Measurements from ENCODE around the gene ATXN10.

The ATXN10 gene

GRCh38 chr22:45783021-45783420 lies 111.4 kb downstream of the ATXN10 start:
- no peak for DNase-seq (ENCODE audit: low read depth)
- no peak for TF ChIP-seq CTCF (conservative IDR thresholded peaks at IDR 0.05; ENCODE audit: low read depth, low read length)
- no peak overlapping the region for H3K4me3 ChIP-seq (ENCODE audit: low read length)

DNA sequence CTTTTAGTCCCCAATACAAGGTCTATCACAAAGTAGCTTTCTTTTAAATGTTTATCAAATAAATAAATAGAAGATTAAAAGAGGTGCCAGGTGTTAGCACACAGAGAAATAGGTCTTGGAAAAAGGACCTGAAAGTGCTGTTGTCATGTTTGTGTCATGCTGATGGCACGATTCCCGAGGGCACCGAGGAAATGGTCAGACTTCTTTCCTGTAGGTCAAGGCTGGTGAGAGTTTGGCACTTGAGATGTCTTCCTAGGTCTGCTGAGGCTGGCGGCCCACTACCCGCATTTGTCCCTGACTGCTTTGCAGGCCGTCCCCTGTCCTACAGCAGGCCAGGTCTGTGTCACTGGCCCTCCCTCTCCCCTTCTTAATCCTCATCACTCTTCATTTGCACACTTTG lies 112.1 kb downstream of the ATXN10 start:
- H3K4me3 ChIP-seq (ENCODE audit: low read length): no peak overlapping the region
- no peak for DNase-seq (ENCODE audit: low read depth)
- TF ChIP-seq CTCF (conservative IDR thresholded peaks at IDR 0.05; ENCODE audit: low read depth, low read length): no peak

- H3K4me3 ChIP-seq (ENCODE audit: low read length): no peak overlapping the region
- no peak for DNase-seq (ENCODE audit: low read depth)
- TF ChIP-seq CTCF (conservative IDR thresholded peaks at IDR 0.05; ENCODE audit: low read depth, low read length): no peak
Observed at GRCh38 chr22:45784357-45785277, 113.0 kb downstream of the ATXN10 start.

DNA sequence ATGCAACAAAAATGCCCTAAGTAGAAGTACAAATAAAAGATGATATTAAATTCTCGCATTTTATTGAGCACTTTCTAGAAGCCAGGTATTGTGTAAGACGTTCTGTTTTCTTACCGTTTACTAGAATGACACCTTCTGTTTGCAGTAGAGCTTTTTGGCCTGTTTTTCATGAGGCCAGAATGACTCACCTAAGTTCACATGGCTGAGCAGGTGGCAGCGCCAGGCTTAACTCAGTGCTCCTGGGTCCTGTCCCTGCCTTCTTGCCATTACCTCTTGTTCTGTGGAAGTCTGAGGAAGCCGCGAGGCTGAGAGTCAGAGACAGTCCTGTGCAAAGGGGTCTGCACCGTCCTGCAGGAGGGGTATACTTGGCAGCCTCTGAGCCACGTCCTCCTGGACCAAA lies 113.8 kb downstream of the ATXN10 start:
- H3K4me3 ChIP-seq (ENCODE audit: low read length): no peak overlapping the region
- TF ChIP-seq CTCF (conservative IDR thresholded peaks at IDR 0.05; ENCODE audit: low read depth, low read length): no peak
- DNase-seq (ENCODE audit: low read depth): peak; percentile 71

GRCh38 chr22:45786726-45787125 lies 115.1 kb downstream of the ATXN10 start:
- TF ChIP-seq CTCF (conservative IDR thresholded peaks at IDR 0.05; ENCODE audit: low read depth, low read length): no peak
- no peak overlapping the region for H3K4me3 ChIP-seq (ENCODE audit: low read length)
- DNase-seq (ENCODE audit: low read depth): no peak

DNA sequence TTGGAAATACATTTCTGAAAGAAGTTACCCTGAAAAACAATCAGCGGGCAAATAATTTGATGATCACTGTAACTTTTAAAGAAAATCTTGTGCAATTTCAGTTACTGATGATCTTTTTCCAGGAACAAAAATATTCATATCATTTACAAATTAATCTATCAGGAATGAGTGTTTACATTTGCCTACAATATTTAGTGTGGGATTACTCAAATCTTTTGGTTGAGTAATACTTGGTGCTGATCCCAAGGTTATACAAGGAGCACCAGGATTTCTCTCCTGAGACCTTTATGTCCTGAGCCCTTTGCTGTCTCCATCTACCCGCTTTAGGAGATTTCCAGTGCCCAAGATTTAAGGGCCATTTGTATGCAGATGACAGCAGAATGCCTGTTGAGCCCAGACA lies 116.1 kb downstream of the ATXN10 start:
- no peak overlapping the region for H3K4me3 ChIP-seq (ENCODE audit: low read length)
- no peak for TF ChIP-seq CTCF (conservative IDR thresholded peaks at IDR 0.05; ENCODE audit: low read depth, low read length)
- DNase-seq (ENCODE audit: low read depth): no peak

DNA sequence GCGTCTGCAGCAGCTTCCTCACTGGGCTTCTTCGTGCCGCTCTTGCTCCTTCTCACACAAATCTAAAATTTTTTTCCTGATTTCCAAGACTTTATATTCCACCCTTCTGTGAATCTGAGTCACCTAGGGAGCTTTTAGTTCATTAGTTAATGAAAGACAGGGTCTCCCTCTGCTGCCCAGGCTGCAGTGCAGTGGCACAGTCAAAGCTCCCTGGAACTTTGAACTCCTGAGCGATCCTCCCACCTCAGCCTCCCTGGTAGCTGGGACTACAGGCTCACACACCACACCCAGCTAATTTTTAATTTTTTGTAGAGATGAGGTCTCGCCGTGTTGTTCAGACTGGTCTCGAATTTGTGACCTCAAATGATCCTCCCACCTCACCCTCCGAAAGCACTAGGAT lies 116.9 kb downstream of the ATXN10 start:
- no peak overlapping the region for H3K4me3 ChIP-seq (ENCODE audit: low read length)
- no peak for TF ChIP-seq CTCF (conservative IDR thresholded peaks at IDR 0.05; ENCODE audit: low read depth, low read length)
- no peak for DNase-seq (ENCODE audit: low read depth)
